GM12878 (cell line): ENCODE data around the gene NOL12. TPM values are rescaled to one million over a fixed set of nuclear protein-coding genes. Genes with fewer than 3 reads are reported as not detected.
A peak's percentile ranks its signal among the peaks of the same experiment; 100 is the strongest.

ENCODE experiments used
- ASH2L ChIP-seq: fragments of 300-600, 200-600 bp; sonication (generic); IDR thresholded peaks from 2 replicates; pipeline ENCODE4 v1.6.1; 2017; ENCODE audit warnings: low read depth, mild to moderate bottlenecking, borderline replicate concordance
- ATF7 ChIP-seq: fragments of 450-650 bp; IDR thresholded peaks from 2 replicates; pipeline ENCODE4 v1.6.1; 2016; ENCODE audit warnings: low read depth, mild to moderate bottlenecking
- BCL3 ChIP-seq: IDR thresholded peaks from 2 replicates; pipeline ENCODE4 v1.6.1; 2011; ENCODE audit warnings: borderline replicate concordance, low read depth, mild to moderate bottlenecking, moderate library complexity, low read length; ENCODE audit not compliant: insufficient read depth, poor library complexity, severe bottlenecking
- CHD2 ChIP-seq: IDR thresholded peaks from 2 replicates; pipeline ENCODE4 v1.6.1; 2011; ENCODE audit warnings: low read depth, low read length, improper control_type of control experiment, borderline replicate concordance
- ETV6 ChIP-seq, 2 experiments: fragments of 450-650 bp in 1 of 2; IDR thresholded peaks in 1 of 2; conservative IDR thresholded peaks in 1 of 2; 2 replicates each; pipeline ENCODE4 v1.6.1; 2014; ENCODE audit warnings: antibody characterized with exemption in 1 of 2, borderline replicate concordance in 1 of 2, low read depth in 1 of 2, mild to moderate bottlenecking in 1 of 2, moderate library complexity in 1 of 2
- GABPA ChIP-seq: IDR thresholded peaks from 2 replicates; pipeline ENCODE4 v1.6.1; 2014; ENCODE audit warnings: antibody characterized with exemption, low read depth, mild to moderate bottlenecking, inconsistent platforms
- IRF5 ChIP-seq: fragments of 450-650 bp; IDR thresholded peaks from 2 replicates; pipeline ENCODE4 v1.6.1; 2017; ENCODE audit warnings: borderline replicate concordance
- MAX ChIP-seq: IDR thresholded peaks from 2 replicates; pipeline ENCODE4 v1.6.1; 2012; ENCODE audit warnings: low read depth, low read length, improper control_type of control experiment
- NKRF ChIP-seq: fragments of 450-650 bp; conservative IDR thresholded peaks from 2 replicates; pipeline ENCODE4 v1.6.1; 2017; ENCODE audit warnings: mild to moderate bottlenecking, moderate library complexity
- PKNOX1 ChIP-seq: fragments of 450-650 bp; IDR thresholded peaks from 2 replicates; pipeline ENCODE4 v1.6.1; 2016; ENCODE audit warnings: mild to moderate bottlenecking
- RFX5 ChIP-seq: IDR thresholded peaks from 2 replicates; pipeline ENCODE4 v1.6.1; 2011; ENCODE audit warnings: low read depth, low read length, improper control_type of control experiment
- SMAD5 ChIP-seq: IDR thresholded peaks from 2 replicates; pipeline ENCODE4 v1.6.1; 2016; ENCODE audit warnings: antibody characterized with exemption, low read depth
- TARDBP ChIP-seq: IDR thresholded peaks from 2 replicates; pipeline ENCODE4 v1.6.1; 2016; ENCODE audit warnings: borderline replicate concordance
- ZBTB33 ChIP-seq: fragments of 450-650 bp; IDR thresholded peaks from 2 replicates; pipeline ENCODE4 v1.6.1; 2017; ENCODE audit warnings: mild to moderate bottlenecking
- polyA plus RNA-seq, 11 experiments: library from polyadenylated mRNA; depleted of rRNA in 4 of 11; unstranded in 6 of 11; stranded (reverse) in 5 of 11; fragments of >200 nt; fragmentation: Nextera tagmentation in 4 of 11; fragmentation: Illumina TruSeq in 1 of 11; extraction: Ambion mirVana in 4 of 11; extraction: Trizol in 1 of 11; gene quantifications; 1 replicate in 1 of 11; 2 replicates in 10 of 11; pipeline versions ENCODE4 v1.2.1 to v1.2.3, GENCODE V29; 2011 to 2016; ENCODE audit warnings: inconsistent platforms in 2 of 11, missing spikeins in 2 of 11, low read depth in 1 of 11
- total RNA-seq, 4 experiments: library from RNA; depleted of rRNA in 3 of 4; stranded (reverse); fragments of >200 nt in 3 of 4; fragmentation: Illumina TruSeq in 1 of 4; extraction: Trizol in 1 of 4; gene quantifications; 2 replicates each; pipeline versions ENCODE4 v1.2.1 to v1.2.3, GENCODE V29; 2013 to 2021

The NOL12 gene
- total and polyA plus RNA-seq, 10 of the 15 experiments (the other 5 are each of a cell fraction or from before 2014, with no cell fraction given) = 3.3 to 69.4 (median 41.1) TPM

- no peak for TF ChIP-seq IRF5
- peak; percentile 60; the same call in 1 of the 2 replicates for TF ChIP-seq MAX
- TF ChIP-seq ATF7 = peak; percentile 52; the same call in 1 of the 2 replicates
- TF ChIP-seq GABPA = peak; percentile 98
- TF ChIP-seq NKRF = peak; percentile 91
- TF ChIP-seq TARDBP = peak; percentile 65; the same call in 1 of the 2 replicates
- TF ChIP-seq SMAD5 = no peak
- no peak for TF ChIP-seq RFX5
- peak; percentile 62; the same call in 1 of the 2 replicates for TF ChIP-seq CHD2
- TF ChIP-seq ASH2L = peak; percentile 92; the same call in 1 of the 2 replicates
- no peak for TF ChIP-seq ETV6 (conservative IDR thresholded peaks at IDR 0.05 in 1 of 2, IDR thresholded peaks at IDR 0.05 in 1 of 2; ENCODE audit: borderline replicate concordance in 1 of 2, low read depth in 1 of 2)
- TF ChIP-seq PKNOX1 = peak; percentile 61; the same call in 1 of the 2 replicates
- no peak for TF ChIP-seq BCL3
- no peak for TF ChIP-seq ZBTB33
Observed at GRCh38 chr22:37686002-37686982, at the start of gene NOL12 (continued).
